Muscle layer of colon (tissue), 2 donors: ENCODE measurements around the gene WFS1.
A peak's percentile ranks its signal among the peaks of the same experiment; 100 is the strongest.

ENCODE experiments used
- H3K27ac ChIP-seq: one replicate; pipeline ENCODE4 v1.7.0; 2013; ENCODE audit warnings: low read depth, mild to moderate bottlenecking, low read length, moderate library complexity
- H3K27me3 ChIP-seq, 2 donors: one replicate each; pipeline ENCODE4 v1.7.0; 2013; ENCODE audit warnings: low read length in 2 of 2, mild to moderate bottlenecking in 2 of 2; ENCODE audit not compliant: insufficient read depth in 2 of 2, control insufficient read depth in 1 of 2
- H3K36me3 ChIP-seq: one replicate; pipeline ENCODE4 v1.7.0; 2013; ENCODE audit warnings: mild to moderate bottlenecking, low read length; ENCODE audit not compliant: insufficient read depth
- H3K4me1 ChIP-seq: one replicate; pipeline ENCODE4 v1.7.0; 2013; ENCODE audit warnings: mild to moderate bottlenecking, low read length; ENCODE audit not compliant: insufficient read depth
- H3K4me3 ChIP-seq, 2 donors: one replicate each; pipeline ENCODE4 v1.7.0; 2013; ENCODE audit warnings: low read length in 2 of 2, low read depth in 1 of 2, mild to moderate bottlenecking in 1 of 2, moderate library complexity in 1 of 2
- H3K9ac ChIP-seq: one replicate; pipeline ENCODE4 v1.7.0; 2013; ENCODE audit warnings: low read length
- H3K9me3 ChIP-seq: one replicate; pipeline ENCODE4 v1.7.0; 2013; ENCODE audit warnings: mild to moderate bottlenecking, low read length
- donor health status: abdominal sarcoma.
- donor health status: Adenocarcinoma of cecum.

The WFS1 gene

GRCh38 chr4:6269616-6270511 lies at the start of gene WFS1:
WFS1 (plus strand) TSS chr4:6269850; CDS start chr4:6277456, 7,606 bp downstream.
- Histone ChIP-seq H3K4me3 (peak within 1 kb of the TSS; percentile 81 to 97), H3K4me1 (peaks cover 39% of the 10 kb centered on the region), H3K36me3 (no peaks in the 10 kb centered on the region), H3K27me3 (no peaks in the 10 kb centered on the region), H3K9me3 (no peaks in the 10 kb centered on the region), H3K9ac (peak within 1 kb of the TSS; percentile 56), H3K27ac (peak within 1 kb of the TSS; percentile 90)

- H3K9ac ChIP-seq, result no peak overlapping the region
- no peaks in the 10 kb centered on the region for H3K36me3 ChIP-seq
- H3K27ac ChIP-seq, result no peak overlapping the region
- peaks cover 16 to 33% of the 10 kb centered on the region in 2 donors for H3K27me3 ChIP-seq
- peaks cover 5% of the 10 kb centered on the region for H3K9me3 ChIP-seq
- H3K4me3 ChIP-seq, result peak overlapping the region; percentile 13
- no peaks in the 10 kb centered on the region for H3K4me1 ChIP-seq
Measured at GRCh38 chr4:6221301-6221850, 48.3 kb upstream of the WFS1 start.

GRCh38 chr4:6221851-6222760 lies 47.5 kb upstream of the WFS1 start:
- H3K9ac ChIP-seq, result no peak overlapping the region
- no peaks in the 10 kb centered on the region for H3K4me1 ChIP-seq
- no peak overlapping the region for H3K27ac ChIP-seq
- peak overlapping the region; percentile 13 for H3K4me3 ChIP-seq
- H3K27me3 ChIP-seq, result peaks cover 16 to 33% of the 10 kb centered on the region in 2 donors
- H3K9me3 ChIP-seq, result peaks cover 5% of the 10 kb centered on the region
- H3K36me3 ChIP-seq, result no peaks in the 10 kb centered on the region

GRCh38 chr4:6222761-6223292 lies 46.8 kb upstream of the WFS1 start:
- H3K4me1 ChIP-seq, result no peaks in the 10 kb centered on the region
- H3K9me3 ChIP-seq, result peaks cover 5% of the 10 kb centered on the region
- H3K9ac ChIP-seq, result no peak overlapping the region
- H3K36me3 ChIP-seq, result no peaks in the 10 kb centered on the region
- no peak overlapping the region for H3K27ac ChIP-seq
- H3K27me3 ChIP-seq, result peaks cover 16 to 33% of the 10 kb centered on the region in 2 donors
- no peak overlapping the region for H3K4me3 ChIP-seq

GRCh38 chr4:6224735-6225134 lies 44.9 kb upstream of the WFS1 start:
- Histone ChIP-seq H3K36me3 (no peaks in the 10 kb centered on the region), H3K27me3 (peaks cover 16 to 33% of the 10 kb centered on the region in 2 donors), H3K4me1 (no peaks in the 10 kb centered on the region), H3K9ac (no peak overlapping the region), H3K4me3 (no peak overlapping the region), H3K9me3 (peaks cover 5% of the 10 kb centered on the region), H3K27ac (no peak overlapping the region)

GRCh38 chr4:6225469-6225868 lies 44.2 kb upstream of the WFS1 start:
- no peaks in the 10 kb centered on the region for H3K36me3 ChIP-seq
- no peaks in the 10 kb centered on the region for H3K4me1 ChIP-seq
- peaks cover 16 to 29% of the 10 kb centered on the region in 2 donors for H3K27me3 ChIP-seq
- peaks cover 5% of the 10 kb centered on the region for H3K9me3 ChIP-seq
- H3K4me3 ChIP-seq, result no peak overlapping the region
- no peak overlapping the region for H3K9ac ChIP-seq
- H3K27ac ChIP-seq, result no peak overlapping the region

GRCh38 chr4:6226506-6226905 lies 43.1 kb upstream of the WFS1 start:
- H3K9me3 ChIP-seq, result peaks cover 5% of the 10 kb centered on the region
- H3K36me3 ChIP-seq, result no peaks in the 10 kb centered on the region
- no peak overlapping the region for H3K4me3 ChIP-seq
- no peak overlapping the region for H3K27ac ChIP-seq
- no peak overlapping the region for H3K9ac ChIP-seq
- H3K27me3 ChIP-seq, result peaks cover 10 to 20% of the 10 kb centered on the region in 2 donors
- no peaks in the 10 kb centered on the region for H3K4me1 ChIP-seq

- Histone ChIP-seq H3K27me3 (peaks cover 4 to 11% of the 10 kb centered on the region in 2 donors), H3K36me3 (no peaks in the 10 kb centered on the region), H3K4me3 (no peak overlapping the region), H3K27ac (no peak overlapping the region), H3K9ac (no peak overlapping the region), H3K9me3 (peaks cover 2% of the 10 kb centered on the region), H3K4me1 (no peaks in the 10 kb centered on the region)
Measured at GRCh38 chr4:6227412-6228157, 42.1 kb upstream of the WFS1 start.

- H3K27ac ChIP-seq, result no peak overlapping the region
- no peak overlapping the region for H3K9ac ChIP-seq
- H3K4me3 ChIP-seq, result no peak overlapping the region
- H3K4me1 ChIP-seq, result no peaks in the 10 kb centered on the region
- no peaks in the 10 kb centered on the region for H3K9me3 ChIP-seq
- peaks cover 0 to 2% of the 10 kb centered on the region in 2 donors for H3K27me3 ChIP-seq
- H3K36me3 ChIP-seq, result no peaks in the 10 kb centered on the region
Measured at GRCh38 chr4:6228158-6229067, 41.2 kb upstream of the WFS1 start.

GRCh38 chr4:6229095-6229494 lies 40.6 kb upstream of the WFS1 start:
- Histone ChIP-seq H3K4me3 (no peak overlapping the region), H3K4me1 (no peaks in the 10 kb centered on the region), H3K9ac (no peak overlapping the region), H3K9me3 (no peaks in the 10 kb centered on the region), H3K36me3 (no peaks in the 10 kb centered on the region), H3K27me3 (no peaks in the 10 kb centered on the region), H3K27ac (no peak overlapping the region)
